HG03103 (cell line): Measurements from ENCODE around the gene ANKH.

Experiments used
- ATAC-seq: cut with Tn5 transposase; IDR thresholded peaks from one replicate; pipeline ENCODE4 v1.9.1; 2021; ENCODE audit warnings: low read depth; ENCODE audit not compliant: unreplicated experiment

Gene ANKH

DNA sequence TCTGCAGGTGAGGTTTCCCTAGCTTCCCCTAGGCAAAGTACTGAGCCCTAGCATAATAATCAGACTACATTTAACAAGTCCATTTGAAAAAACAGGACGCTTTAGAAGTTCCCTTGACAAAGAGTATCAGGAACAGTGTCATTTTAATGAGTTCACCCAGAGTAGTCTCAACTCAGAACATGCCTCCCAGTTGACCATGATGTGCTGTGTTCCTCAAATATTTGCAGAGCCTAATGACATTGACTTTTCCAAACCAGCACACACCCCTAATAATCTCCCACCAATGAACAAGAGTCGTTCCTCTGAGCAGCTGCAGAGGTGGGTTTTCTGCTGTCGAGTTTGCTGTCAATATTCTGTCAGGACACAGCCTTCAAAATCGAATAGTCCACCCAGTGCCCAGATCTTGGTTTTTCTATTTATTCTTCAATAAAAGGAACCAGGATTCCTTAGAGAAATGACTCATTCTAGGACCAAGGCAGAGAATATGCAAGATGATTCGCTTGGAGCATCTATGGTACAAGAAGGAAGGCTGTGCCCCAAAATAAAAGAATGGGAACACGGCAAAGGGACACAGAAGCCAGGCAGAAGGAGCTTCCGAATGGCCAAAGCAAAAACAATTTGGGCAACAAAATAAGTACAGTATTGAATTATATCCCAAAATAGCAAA is 149.5 kb downstream of the ANKH start:
- ATAC-seq, result no peak

DNA sequence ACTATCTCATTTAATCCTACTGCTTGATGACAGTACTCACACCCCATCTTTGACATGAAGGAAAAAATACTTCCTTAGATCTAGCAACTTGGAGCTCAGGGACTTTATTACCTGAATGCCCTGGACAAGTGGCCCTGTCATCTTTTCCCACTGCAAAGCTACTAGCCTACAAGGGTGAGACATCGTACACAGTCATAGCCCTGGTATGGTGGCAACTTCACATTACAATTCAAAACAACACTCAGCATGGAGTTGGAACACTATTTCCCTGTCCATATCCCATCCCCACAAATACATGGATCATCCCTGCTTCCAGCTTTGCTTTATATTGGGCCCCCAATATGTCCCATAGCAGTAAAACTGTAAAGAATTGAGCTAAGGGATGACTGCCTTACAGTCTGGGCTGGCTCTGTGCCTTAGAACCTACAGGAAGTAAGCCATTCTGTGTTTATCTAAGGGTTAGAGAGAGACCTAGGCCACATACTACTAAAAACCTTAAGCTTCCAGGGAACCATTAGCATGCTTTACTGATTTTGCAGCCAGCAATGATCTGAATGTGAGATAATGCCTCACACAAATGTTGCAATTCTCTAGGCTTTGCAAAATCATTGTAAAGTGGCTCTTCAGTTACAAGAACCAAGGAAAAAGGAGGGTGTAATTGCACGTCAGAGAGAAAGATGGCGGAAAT is 151.2 kb downstream of the ANKH start:
- ATAC-seq, result no peak

DNA sequence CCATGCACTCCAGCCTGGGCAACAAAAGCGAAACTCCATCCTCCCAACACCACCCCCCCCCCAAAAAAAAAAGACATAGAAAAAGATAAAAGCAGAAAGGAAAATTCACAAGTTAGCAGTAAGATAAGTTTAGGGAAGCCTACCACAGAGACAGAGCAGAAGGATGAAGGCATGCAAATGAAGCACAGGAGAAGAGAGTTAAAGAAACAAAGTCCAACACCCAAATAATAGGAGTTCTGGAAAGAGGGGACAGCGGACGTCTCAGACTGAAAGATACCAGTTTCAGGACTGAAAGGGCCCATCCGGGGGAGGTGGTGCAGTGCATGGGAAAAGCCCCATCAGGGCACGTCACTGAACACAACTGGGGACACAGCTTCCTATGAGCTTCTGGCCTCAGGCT is 152.8 kb downstream of the ANKH start:
- ATAC-seq, result no peak

DNA sequence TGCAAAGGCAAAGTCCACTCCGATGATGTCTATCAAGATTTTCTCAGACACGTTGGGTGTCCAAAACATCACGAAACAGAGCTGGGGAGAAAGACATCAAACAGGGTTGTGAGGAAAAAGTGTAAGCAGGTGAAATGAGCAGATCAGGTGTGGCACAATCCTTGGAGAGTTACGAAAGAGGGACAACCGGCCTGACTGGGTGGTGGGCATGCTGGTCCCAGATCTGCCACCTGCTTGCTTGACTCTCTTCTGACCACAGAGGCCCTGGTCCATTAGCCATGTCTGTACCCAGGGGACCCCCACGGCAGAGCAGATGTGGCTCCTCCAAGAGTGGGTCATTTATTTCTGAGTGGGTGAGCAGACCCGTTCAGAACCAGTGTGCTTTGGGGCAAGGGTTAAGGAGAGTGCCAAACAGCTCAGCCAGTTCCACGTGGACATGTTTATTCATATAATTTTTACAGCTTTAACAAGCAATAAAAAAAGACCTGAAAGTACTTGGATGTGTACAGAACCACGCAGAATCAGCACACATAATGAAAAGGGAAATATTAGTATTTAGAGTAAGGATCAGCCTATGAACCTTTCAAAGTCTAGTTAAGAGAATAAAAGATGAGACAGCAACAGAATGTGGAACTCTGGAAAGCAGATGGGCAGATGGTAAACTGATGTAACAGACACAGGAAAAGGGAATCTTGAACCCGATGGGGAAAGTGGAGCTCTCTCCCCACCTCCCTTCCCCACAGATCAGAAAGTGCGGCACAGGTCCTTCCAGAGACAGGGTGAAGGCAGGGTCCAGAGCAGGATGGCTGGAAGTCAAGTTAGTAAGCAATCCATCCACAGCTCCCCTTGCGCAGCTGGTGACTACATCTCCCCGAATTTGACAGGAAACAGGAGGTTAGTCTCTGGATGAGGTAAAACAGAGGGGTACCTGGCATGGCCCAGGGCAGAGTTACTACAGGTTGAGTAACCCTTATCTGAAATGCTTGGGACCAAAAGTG is 154.5 kb downstream of the ANKH start:
- ATAC-seq, result no peak

DNA sequence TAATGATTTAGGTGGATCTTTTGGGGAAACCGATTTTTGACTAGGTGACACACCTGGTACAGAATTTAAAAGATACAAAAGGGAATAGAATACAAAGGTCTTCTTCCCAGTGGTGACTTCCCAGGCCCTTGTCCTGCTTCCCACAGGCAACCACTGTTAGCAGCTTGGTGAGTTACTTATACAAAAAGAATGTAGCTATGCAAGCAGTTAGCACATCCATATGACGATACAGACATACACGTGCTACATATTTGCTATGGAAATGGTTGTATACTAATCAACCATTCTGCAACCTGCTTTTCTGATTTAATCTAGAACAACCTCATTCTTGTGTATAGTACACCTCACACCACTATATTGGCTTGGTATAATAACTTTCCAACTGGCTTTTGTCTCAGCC is 156.1 kb downstream of the ANKH start:
- no peak for ATAC-seq

DNA sequence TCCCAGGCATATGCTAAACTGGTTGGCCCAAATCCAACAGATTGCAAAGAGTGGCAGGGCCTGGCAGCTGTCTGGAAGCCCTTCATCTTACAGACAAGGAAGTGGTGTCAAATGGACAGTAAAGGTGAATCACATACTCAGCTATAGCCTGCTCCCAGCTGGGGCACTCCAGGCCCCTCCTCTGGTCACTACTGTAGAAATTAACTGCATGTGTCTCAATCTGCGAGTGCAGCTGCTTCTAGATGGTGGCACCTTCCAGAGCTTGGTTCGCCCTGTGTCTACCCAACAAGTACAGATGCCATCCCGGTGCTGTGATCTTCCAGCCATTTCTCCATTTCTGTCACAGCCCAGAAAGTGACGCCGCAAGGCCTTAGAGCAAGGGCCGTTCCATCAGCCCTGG is 156.9 kb downstream of the ANKH start:
- no peak for ATAC-seq

DNA sequence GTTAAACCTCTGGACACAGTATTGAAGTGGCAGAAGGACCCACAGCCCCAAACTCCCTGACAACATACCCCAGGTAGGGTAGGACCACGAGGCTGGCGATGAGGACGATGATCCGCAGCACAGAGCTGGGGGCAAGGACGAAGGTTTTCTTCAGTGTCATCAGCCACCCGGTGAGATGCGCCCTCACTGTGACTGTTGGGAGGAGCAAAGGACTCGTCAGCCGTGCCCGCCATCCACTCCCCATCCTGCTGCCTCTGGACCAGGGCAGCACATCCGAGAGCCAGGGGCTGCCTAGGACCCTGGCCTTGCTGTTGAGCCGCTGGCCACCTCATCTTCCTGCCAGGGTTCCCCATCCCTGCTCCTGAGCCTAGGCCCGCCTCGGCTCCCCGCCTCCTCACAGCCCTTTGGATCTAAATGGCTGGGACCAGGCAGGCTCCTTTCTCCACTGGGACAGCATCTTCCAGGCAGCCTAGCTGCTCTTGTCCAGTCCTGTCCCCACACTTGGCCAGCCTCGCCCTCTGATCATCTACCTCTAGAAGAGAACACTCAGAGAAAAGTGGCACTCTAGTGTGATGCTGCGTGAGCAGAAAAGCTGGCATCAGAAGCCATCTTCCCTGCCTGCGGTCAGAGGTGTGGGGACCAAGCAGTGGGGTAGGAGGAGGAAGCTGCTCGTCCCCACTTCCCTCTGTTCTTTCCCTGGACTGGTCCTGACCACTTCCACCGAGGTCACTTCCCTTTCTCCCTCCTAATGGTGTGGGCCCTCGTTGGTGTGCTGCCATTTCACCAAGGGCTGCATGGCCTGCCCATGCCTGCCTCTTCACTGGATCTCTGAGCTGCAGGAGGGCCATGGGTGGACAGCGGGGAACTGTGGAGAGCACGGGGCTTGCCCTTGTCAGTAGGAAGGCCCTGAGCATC is 157.8 kb downstream of the ANKH start:
- ATAC-seq, result no peak

DNA sequence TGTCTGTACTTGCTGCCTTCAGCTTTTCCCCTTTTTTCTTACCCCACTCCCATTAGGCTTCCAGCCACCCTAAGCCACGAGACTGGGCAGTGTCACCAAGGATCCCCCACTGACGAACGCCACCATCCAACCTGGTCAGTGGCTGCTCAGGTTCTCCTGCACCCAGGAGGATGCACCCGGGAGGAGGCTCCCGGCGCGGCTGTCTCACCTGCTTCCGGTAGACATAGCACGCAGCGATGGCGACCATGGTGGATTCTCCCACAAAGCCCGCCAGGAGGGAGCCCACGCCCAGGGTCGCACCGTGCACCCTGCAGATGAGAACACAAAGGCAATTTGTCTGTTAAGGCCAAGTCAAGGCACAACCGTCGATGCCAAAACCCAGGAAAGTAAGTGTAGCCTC is 158.9 kb downstream of the ANKH start:
- ATAC-seq, result no peak

DNA sequence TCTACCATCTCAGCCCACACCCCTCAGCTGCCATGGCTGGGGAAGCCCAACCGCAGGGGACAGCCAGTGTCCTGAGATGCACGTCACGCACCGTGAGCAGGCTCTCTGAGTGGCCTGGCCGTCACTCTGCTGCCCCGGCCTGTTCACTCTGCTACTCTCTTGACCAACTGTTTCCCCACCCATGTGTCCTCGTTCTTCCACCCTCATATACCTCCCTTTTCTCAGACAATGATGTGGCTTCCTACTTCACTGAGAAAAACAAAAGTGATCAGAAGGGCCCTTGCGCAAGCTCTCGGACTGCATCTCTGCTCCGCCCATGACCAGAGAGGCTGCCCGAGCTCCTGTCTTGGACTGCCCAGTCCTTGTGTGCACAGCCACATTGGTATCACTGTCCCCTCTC is 159.4 kb downstream of the ANKH start:
- no peak for ATAC-seq

DNA sequence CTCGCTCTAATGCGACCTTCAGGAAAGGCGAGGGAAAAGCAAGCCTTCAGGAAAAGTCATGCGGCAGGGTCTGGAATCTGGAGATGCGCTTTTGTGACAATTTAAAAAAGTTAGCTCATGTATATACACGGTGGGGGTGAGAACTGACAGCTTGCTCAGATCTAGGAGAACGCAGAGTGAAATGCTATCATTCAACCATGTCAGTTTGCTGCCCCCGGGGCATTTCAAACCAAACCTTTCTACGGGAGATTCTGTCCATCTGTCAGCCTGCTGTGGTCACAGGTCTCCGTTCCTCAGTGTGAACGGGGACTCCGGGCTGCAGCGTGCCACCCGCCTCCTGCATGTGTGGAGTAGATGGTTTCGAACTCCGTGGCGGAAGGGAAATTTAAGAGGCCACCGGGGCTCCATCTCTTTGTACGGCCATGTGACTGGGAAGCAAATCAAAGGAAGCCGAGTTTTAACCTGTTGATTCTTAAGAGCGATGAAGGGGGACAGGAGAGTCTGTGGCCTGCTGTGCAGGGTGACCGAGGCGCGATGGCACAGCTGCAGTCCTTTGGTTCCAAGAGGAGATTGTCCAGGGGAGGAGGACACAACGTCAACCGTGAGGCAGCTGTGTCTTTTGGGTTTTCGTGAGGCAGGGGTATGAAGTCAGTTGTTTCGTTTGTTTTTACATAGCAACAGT is 161.1 kb downstream of the ANKH start:
- ATAC-seq, result no peak

DNA sequence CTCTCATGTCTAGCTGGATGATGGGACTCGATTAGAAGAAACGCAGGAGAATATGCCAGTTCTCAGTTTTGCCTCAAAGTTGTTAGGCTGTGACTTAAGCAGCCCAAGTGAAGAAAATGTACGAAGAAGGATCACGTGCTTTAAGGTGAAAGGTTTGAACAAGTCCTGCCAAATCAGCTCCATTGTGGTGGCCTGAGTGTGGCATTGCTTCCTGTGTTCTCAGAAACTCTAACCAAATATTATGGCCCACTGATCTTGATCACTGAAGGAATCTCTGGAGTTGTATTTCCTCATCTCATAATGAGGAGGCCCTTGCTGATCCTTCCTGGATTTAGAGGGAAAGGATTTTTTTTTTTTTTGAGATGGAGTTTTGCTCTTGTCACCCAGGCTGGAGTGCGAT is 163.0 kb downstream of the ANKH start:
- no peak for ATAC-seq

DNA sequence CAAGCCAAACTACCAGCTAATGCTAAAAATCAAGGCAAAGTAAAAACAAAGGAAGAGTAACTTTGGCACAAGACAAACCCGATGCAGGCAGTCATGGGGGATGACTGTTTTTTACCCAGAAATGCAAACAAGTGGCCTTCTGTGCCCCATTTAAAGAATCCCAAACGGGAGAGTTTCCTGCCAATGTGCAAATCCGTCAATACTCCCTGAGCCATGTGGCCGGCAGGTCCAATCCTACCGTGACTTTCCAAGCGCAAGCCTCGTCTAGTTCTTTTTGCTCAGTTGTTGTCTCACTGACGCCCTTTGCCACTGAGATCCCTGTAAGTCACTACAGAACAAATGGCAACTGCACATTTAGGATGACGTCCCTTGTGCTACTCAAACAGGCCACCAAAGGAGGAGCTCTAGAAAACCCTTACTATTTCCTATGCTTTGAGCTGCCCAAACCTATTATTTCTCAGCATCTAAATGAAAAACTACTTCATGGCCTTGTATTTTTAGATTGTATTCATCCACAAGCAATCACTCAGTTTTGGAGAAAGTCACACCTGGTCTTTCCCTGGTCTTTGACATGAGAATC is 163.7 kb downstream of the ANKH start:
- no peak for ATAC-seq

DNA sequence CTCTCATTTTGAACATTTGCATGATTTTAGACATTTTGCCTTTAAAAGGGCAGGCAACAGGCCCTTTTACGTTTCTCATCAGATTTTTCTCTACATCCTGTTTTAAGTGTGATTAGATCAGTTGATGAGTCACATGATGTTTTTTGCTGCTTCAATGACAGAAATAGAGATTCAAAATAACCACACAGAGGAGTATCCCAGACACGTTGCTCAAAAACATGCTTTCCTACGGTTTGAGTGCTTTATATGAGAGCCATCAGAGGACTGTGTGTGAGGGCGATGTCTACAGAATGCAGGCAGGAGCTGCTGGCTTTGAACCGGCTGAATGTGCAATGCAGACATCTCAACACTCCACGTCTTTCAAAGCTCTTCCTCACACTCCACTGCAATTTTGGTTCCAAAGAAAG is 165.0 kb downstream of the ANKH start:
- ATAC-seq, result no peak

DNA sequence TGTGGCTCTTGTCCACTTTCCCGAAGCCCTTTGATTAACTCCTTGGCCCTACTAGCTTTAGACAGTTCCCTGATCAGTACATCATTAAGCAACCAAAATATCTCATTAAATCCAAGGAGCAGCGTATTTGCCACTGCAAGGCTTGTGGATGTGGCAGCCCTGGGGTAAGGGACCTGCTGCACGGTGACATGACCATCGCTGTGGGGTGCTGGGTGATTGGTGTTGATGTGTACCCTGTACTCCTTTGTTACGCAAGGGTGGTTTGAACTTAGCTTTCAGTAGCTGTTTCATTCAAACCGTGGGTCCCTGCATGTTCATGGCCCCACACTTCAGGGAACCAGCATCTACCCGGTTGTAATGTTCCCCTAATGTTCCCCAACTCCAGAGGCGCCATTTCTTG is 166.0 kb downstream of the ANKH start:
- ATAC-seq, result no peak

DNA sequence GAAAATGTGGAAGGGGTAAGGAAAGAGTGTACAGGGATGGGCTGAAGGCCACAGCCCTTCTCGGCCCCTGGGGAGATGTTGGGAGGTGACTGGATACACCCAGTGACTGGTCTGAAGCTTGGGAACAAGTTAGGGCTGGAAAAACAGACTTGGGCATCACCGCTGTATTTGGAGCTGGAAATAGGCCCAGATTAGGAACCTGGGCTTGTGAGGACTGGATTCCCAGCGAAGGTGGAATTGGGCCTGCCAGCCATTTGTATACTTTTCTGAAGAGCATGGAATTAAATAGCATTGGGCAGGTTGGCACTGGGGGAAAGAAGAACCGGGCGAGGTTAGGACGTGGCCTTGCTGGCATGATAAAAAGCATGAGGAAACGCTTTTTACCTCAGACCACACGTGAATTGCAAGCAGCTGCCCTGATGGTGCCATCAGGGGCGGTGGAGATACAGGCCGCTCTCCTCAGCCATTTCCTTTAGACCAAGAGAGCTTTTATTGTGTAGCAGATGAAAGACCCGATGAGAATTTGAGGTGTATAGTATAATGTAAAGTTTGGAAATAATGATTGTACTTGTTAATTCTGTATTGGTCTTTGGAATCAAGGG is 169.2 kb downstream of the ANKH start:
- ATAC-seq, result no peak

DNA sequence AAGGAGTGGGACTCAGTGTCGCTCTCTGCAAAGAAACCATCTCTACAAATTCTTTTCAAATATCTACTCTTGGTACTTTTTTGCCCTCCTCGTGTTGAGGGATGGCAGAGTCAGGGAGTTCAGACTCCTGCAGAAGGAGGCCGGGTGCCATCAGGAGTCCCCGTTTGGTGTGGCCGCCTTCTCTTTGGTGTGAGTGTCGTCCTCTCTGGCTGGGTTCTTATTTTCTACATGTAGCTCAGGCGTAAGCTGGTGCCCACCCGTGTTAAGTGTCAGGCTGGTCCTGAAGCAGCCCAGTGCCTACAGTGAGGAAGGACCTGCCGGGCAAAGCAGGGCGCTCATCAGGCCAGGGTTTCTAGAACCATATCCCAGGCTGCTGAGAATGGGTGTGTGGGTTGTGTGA is 170.0 kb downstream of the ANKH start:
- no peak for ATAC-seq

DNA sequence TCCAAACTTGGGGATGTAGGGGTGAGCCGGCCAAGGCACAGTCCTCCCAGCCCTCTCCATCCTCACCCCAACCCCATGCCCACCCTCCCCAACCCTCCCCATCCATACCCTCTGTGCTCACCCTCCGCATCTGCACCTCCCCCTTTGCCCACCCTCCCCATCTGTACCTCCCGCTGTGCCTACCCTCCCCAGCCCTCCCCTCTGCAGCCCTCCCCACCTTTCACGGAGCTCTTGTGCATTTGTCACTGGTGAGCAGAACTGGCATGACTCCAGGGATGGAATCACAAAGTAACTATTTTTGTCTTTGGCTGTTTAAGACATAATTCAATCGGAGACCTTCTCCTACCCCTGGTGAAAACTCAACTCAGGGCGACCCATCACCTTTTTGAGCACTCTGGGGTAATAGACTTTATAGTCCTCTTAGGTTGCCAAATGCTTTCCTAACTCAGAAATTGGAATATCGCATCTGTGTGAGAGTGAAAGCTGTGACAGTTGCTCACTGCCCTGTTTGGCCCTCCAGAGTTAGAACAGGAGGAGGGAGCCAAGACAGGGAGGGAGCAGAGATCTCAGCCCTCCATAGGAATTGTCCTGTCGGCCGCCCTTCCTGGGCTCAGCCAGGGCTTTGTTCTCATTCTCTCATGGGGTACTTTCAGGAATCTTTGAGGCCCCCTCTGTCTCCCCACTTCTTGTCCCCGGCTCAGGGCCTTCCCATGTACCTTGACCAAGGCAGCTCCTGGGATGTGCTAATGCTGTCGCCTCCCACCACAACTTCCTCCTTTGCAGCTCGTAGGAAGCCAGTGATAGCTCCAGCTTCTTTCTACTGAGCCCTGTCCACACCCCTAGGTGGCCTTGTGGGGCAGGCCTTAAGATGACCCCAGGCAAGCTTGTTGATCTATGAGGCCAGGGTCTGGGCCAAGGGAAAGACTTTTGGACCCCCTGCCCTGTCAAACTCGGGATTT is 170.8 kb downstream of the ANKH start:
- no peak for ATAC-seq
